ENCODE data around the gene STAG2.
A peak's percentile ranks its signal among the peaks of the same experiment; 100 is the strongest.
"Not testable (repeated sequence)": the region's sequence is repeated elsewhere in the genome, so short reads cannot be mapped to it uniquely, and the experiment has no call there.

The STAG2 gene

GRCh38 chrX:123961268-123962005 is at the start of gene STAG2:
Gene STAG2 (plus strand): TSS chrX:123961706. CDS start chrX:124022628, 60,922 bp downstream.
- peak; percentile 87 for DNase-seq

- DNase-seq, result no peak
Measured at GRCh38 chrX:123917069-123917468, 44.4 kb upstream of the STAG2 start.

DNA sequence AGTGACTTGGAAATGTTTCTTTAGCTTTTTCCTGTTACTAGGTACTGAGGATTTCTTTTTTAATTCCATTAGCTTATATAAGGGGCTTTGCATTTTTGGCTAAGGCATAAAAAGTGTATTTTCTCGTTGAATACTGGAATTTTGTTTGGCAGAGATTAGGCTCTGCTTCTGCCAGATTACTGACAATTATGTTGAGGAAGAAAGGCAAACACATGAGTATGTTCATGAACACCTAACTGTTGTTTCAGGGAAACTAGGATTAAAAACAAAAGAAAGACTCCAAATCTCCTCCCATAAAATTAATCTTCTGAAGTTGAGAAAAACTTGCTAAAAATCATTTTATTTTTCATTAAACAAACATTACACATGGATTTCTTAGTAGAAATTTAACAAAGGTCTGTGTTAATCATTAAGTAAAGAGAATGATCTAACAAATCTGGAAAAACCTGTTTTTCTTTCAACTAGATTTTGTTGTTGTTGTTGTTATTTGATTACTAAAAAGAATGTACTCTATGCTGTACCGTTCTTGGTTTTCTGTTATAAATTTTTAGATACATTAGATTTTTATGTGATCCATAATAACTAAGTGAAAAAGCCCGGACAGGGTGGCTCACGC is 43.3 kb upstream of the STAG2 start:
- no peak for DNase-seq

DNA sequence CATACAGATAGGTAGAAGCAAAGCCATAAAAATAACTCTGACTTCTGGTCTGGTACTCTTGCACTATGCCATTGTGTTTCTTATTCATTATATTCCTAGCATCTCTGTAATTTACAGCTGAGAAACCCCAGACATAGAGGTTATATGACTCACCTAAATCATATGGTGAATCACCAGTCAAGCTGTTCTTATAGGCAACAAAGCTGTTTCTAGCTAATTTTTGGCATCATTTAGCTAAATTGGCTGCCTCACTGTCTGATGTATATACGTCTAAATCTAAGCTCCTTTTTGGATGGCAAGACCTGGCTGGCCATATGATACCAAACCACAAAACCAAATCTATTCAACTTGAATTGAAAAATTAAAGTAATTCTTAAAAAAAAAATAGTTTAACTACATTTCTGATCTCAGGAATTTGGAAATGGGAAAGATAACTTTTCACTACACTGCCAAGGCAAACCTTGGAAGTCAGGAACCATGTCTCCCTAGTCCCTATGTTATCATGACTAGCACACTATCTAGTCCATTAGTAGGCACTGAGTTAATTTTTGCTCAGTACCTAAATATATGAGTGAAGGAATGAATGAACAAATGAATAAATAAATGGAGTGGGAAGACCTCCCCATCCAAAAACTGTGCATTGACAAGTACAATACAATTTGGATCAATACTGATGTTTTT is 41.3 kb upstream of the STAG2 start:
- DNase-seq, result no peak

GRCh38 chrX:123923211-123923610 is 38.3 kb upstream of the STAG2 start:
- DNase-seq, result no peak

GRCh38 chrX:123924186-123924585 is 37.3 kb upstream of the STAG2 start:
- DNase-seq, result no peak

DNA sequence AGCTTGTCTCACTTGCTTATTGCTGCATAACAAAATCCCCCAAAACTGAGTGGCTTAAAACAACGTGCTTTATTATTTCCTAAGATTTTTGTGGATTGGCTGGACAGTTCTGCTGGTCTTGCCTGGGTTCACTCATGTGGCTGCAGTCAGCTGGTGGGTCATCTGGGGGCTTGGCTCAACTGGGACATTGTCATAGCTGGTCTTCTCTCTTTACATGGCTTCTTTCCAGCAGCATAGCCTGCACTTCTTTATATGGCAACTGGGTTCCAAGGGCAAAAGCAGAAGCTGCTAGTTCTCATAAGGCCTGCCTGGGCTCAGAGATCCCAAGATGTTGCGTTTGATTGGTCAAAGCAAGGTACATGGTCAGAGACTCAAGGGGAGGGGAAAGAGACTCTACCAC is 33.7 kb upstream of the STAG2 start:
- no peak for DNase-seq

GRCh38 chrX:123932055-123932454 is 29.5 kb upstream of the STAG2 start:
- DNase-seq, result not testable (repeated sequence)

- DNase-seq, result no peak
Measured at GRCh38 chrX:123943074-123943473, 18.4 kb upstream of the STAG2 start.

GRCh38 chrX:123943488-123943887 is 18.0 kb upstream of the STAG2 start:
- no peak for DNase-seq

- DNase-seq, result no peak
Measured at GRCh38 chrX:123949846-123950245, 11.7 kb upstream of the STAG2 start.

DNA sequence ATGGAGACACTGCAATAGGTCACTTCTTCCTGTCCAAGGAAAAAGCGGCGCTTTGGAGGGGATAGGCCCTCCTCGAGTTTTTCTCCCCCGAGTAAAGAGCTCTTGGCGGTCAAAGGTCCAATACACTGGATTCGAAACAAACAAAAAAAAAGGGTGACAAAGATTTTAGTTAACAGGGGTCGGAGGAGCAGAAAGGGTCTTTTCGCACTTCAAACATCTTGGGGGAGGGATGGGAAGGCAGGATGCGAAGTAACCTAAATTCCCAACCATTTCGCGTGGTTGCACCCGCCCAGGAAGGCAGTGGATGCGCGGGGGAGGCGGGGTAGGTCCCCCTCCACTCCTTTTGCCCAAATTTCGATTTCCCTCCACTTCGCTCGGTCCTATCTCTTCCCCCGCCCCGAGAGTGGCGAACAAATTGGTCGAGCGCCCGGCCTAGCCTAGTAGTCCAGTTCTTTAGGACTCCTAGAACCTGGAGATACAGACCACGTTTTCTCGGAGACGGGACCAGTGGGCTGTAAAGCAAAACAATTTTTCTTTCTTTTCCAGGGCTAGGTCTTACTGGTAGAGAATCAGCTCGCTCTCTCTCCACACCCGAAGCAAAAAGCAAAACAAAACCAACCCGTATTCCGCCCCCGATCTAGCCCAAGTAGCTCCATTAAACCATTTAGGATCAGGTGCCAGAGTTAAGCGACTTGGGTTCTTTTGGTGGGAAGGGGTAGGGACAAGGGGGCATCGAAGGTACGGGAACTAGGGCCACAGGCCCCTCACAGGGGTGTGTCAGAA is 2.0 kb upstream of the STAG2 start:
- DNase-seq, result peak; percentile 32

- no peak for DNase-seq
Measured at GRCh38 chrX:123960956-123961267, 594 bp upstream of the STAG2 start.

DNA sequence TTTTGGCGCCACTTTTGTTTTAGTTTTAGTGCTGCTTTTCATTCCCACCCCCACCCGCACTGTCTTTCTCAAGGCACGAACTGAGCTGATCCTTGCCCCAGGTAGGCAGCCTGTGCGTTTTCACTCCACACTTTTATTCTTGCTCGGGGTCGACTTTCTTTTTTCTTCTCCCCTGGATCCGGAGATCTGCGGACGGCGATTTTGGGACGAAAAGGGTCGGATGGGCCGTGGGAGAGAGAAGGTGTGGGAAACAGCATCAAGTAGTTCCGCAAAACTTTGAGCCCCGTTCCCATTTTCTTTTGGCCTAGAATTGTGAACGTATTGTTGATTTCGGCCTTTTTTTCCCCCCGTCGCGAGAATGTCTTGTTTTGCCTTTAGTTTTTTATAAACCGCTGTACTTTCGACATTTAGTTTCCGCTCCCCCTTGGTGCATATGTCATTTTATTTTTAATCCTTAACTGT is 531 bp downstream of the STAG2 start:
- DNase-seq, result no peak

- peak; percentile 89 for DNase-seq
Measured at GRCh38 chrX:123962794-123963373, 1.4 kb downstream of the STAG2 start.

GRCh38 chrX:123964156-123964834 is 2.8 kb downstream of the STAG2 start:
- DNase-seq, result no peak

DNA sequence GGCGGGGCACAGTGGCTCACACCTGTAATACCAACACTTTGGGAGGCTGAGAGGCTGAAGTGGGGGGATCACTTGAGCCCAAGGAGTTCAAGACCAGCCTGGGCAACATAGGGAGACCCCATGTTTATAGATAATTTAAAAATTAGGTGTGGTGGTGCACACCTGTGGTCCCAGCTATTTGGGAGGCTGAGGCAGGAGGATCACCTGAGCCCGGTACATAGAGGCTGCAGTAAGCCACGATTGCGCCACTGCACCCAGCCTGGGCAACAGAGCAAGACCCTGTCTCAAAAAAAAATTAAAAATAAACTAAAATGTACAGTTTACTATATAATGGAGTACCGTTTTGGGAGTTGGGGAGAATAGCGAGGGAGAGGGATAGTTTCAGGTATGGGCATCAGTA is 4.2 kb downstream of the STAG2 start:
- DNase-seq, result no peak

DNA sequence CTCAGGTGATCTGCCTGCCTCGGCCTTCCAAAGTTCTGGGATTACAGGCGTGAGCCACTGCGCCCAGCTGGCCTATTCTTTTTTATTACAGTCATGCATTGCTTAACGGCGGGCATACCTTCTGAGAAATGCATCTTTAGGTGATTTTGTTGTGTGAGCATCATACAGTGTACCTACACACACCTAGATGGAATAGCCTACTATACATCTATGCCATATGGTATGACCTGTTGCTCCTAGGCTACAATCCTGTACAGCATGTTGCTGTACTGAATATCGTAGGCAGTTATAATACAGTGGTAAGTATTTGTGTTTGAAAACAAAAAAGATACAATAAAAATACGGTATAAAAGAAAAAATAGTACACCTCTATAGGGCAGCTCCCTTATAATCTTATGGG is 6.0 kb downstream of the STAG2 start:
- DNase-seq, result no peak

DNA sequence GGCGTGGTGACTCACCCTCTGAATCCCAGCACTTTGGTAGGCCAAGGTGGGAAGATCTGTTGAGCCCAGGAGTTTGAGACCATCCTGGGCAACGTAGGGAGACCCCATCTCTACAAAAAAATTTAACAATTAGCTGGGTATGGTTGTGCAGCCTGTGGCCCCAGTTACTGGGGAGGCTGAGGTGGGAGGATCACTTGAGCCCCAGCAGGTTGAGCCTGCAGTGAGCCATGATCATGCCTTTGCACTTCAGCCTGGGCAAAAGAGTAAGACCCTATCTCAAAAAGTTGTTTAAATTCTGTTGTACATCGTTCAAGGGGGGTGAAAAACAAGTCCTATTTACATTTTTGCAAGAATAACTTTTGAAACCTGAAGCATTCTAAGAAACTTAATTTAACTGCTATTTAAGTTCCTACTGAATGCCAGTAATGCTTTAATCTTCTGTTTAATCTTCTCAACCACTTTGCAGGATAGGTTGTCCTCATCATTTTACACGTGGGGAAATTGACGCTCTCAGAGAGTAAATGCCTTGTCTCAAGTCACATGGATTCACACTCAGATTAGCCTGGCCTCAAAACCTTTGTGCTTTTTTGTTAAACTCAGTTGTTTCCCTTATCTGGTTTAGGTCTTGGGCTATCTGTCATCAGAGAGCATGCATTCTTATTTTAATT is 7.0 kb downstream of the STAG2 start:
- DNase-seq, result no peak

DNA sequence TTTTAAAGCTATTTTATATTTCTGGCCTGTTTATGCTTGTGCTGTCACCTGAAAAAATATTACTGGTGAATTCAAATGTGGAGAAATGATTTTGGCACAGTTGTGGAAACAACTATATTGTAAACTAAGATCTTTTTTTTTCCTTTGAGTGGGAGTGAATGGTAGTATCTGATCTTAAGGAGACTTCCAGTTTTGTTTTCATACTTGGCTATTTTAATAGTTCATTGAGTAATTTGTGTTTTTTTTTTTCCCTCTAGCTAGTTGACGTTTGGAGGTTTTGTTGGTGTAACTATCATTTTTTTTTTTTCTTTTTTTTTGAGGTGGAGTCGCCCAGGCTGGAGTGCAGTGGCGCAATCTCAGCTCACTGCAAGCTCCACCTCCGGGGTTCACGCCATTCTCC is 10.5 kb downstream of the STAG2 start:
- DNase-seq, result no peak

GRCh38 chrX:123973921-123974320 is 12.4 kb downstream of the STAG2 start:
- no peak for DNase-seq

DNA sequence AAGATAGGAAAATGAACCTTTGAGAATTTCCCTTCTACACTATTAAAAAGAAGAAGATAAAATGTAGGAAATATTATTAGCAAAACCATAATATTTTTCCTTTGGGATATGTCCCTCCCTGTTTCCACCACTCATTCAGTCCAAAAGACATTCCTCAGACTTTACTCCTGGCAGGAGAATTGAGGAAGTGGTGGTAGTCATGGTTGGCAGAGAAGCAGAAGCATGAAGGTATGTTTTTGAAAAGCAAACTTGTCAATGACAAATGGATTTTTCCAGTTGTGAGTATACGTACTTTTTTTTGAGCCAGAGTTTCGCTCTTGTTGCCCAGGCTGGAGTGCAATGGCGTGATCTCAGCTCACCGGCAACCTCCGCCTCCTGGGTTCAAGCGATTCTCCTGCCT is 13.7 kb downstream of the STAG2 start:
- no peak for DNase-seq

Data from NCI-H146 (cell line).